ENCODE results near the gene CYS1.
"Not testable (repeated sequence)": the region's sequence is repeated elsewhere in the genome, so short reads cannot be mapped to it uniquely, and the experiment has no call there.

Gene CYS1

DNA sequence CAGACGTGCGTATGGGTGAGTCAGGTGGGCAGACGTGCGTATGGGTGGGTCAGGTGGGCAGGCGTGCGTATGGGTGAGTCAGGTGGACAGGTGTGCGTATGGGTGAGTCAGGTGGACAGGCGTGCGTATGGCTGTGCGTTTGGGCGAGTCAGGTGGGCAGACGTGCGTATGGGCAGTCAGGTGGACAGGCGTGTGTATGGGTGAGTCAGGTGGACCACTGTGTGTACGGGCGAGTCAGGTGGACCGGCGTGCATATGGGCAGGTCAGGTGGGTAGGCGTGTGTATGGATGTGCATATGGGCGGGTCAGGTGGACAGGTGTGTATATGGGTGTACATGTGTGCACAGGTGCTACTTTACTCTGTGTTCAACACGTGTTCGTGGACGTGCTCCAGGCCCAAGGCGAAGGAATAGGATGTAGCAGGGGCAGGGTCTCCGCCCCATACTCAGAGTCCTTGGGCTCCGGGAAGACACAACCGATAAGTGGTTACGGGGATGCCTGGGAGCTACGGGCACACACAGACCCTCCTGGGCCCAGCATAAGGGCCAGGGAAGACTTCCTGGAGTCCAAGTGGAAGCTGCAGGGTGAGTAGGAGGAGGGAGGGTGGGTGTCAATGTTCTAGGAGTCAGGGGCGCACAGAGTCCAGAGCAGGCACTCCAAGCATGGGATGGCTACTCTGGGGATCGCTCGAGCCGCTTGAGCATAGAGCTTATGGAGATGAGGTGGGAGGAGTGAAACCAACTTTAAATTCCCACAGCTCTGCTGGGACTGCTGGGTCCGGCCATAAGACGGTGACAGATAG is 64.0 kb downstream of the CYS1 start:
- TF ChIP-seq, protein P1, sequence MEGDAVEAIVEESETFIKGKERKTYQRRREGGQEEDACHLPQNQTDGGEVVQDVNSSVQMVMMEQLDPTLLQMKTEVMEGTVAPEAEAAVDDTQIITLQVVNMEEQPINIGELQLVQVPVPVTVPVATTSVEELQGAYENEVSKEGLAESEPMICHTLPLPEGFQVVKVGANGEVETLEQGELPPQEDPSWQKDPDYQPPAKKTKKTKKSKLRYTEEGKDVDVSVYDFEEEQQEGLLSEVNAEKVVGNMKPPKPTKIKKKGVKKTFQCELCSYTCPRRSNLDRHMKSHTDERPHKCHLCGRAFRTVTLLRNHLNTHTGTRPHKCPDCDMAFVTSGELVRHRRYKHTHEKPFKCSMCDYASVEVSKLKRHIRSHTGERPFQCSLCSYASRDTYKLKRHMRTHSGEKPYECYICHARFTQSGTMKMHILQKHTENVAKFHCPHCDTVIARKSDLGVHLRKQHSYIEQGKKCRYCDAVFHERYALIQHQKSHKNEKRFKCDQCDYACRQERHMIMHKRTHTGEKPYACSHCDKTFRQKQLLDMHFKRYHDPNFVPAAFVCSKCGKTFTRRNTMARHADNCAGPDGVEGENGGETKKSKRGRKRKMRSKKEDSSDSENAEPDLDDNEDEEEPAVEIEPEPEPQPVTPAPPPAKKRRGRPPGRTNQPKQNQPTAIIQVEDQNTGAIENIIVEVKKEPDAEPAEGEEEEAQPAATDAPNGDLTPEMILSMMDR (IDR thresholded peaks at IDR 0.05; ENCODE audit: borderline replicate concordance, extremely low read depth, low read length, poor library complexity, severe bottlenecking): no peak
- no peak for TF ChIP-seq EZH2 (IDR thresholded peaks at IDR 0.05; ENCODE audit: borderline replicate concordance, low read depth, low read length, severe bottlenecking)
- Histone ChIP-seq H2AFZ (ENCODE audit: low read depth, low read length) (no peak overlapping the region), H3K9ac (ENCODE audit: low read depth, low read length) (no peak overlapping the region), H4K20me1 (ENCODE audit: insufficient read depth, low read length) (no peaks in the 10 kb centered on the region; the same call in 1 of the 2 replicates), H3K27me3 (ENCODE audit: insufficient read depth, low read length, poor library complexity) (no peaks in the 10 kb centered on the region), H3K4me1 (ENCODE audit: insufficient read depth, low read length) (no peaks in the 10 kb centered on the region), H3K79me2 (ENCODE audit: insufficient read depth, low read length) (no peaks in the 10 kb centered on the region), H3K4me3 (ENCODE audit: low read depth in 1 of 2, low read length in 2 of 2) (no peak overlapping the region), H3K36me3 (ENCODE audit: insufficient read depth, low read length) (no peaks in the 10 kb centered on the region), H3K9me3 (ENCODE audit: insufficient read depth, low read length, severe bottlenecking) (peaks cover 5% of the 10 kb centered on the region), H3K27ac (ENCODE audit: low read length) (no peak overlapping the region), H3K4me2 (ENCODE audit: insufficient read depth, low read length) (no peak overlapping the region)
- DNase-seq: no peak
- ATAC-seq (ENCODE audit: insufficient read depth, low read depth): no peak

DNA sequence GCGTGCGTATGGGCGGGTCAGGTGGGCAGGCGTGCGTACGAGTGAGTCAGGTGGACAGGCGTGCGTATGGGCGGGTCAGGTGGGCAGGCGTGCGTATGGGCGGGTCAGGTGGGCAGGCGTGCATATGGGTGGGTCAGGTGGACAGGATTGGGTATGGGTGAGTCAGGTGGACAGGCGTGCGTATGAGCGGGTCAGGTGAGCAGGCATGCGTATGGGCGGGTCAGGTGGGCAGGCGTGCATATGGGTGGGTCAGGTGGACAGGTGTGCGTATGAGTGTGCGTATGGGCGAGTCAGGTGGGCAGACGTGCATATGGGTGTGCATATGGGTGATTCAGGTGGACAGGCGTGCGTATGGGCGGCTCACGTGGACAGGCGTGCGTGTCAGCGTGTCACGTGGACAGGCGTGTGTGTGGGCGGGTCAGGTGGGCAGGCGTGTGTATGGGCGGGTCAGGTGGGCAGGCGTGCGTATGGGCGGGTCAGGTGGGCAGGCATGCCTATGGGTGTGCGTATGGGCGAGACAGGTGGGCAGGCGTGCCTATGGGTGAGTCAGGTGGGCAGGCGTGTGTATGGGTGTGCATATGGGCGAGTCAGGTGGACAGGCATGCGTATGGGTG is 64.7 kb downstream of the CYS1 start:
- DNase-seq; H3K4me1 ChIP-seq (ENCODE audit: insufficient read depth, low read length); H3K27me3 ChIP-seq (ENCODE audit: insufficient read depth, low read length, poor library complexity); ATAC-seq (ENCODE audit: insufficient read depth, low read depth); H3K9ac ChIP-seq (ENCODE audit: low read depth, low read length); H3K79me2 ChIP-seq (ENCODE audit: insufficient read depth, low read length); H3K9me3 ChIP-seq (ENCODE audit: insufficient read depth, low read length, severe bottlenecking); H3K27ac ChIP-seq (ENCODE audit: low read length); H3K36me3 ChIP-seq (ENCODE audit: insufficient read depth, low read length); H2AFZ ChIP-seq (ENCODE audit: low read depth, low read length); H3K4me3 ChIP-seq (ENCODE audit: low read depth in 1 of 2, low read length in 2 of 2); H4K20me1 ChIP-seq (ENCODE audit: insufficient read depth, low read length); H3K4me2 ChIP-seq (ENCODE audit: insufficient read depth, low read length): not testable (repeated sequence)

DNA sequence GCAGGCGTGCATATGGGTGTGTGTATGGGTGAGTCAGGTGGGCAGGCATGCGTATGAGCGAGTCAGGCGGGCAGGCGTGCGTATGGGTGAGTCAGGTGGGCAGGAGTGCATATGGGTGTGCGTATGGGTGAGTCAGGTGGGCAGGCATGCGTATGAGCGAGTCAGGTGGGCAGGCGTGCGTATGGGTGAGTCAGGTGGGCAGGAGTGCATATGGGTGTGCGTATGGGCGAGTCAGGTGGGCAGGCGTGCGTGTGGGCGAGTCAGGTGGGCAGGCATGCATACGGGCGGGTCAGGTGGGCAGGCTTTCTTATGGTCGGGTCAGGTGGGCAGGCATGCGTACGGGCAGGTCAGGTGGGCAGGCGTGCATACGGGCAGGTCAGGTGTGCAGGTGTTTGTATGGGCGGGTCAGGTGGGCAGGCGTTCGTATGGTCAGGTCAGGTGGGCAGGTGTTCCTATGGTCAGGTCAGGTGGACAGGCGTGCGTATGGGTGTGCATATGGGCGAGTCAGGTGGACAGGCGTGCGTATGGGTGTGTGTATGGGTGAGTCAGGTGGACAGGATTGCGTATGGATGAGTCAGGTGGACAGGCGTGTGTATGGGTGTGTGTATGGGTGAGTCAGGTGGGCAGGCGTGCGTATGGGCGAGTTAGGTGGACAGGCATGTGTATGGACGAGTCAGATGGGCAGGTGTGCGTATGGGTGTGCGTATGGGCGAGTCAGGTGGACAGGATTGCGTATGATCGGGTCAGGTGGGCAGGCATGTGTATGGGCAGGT is 65.6 kb downstream of the CYS1 start:
- no peaks in the 10 kb centered on the region for H3K27me3 ChIP-seq (ENCODE audit: insufficient read depth, low read length, poor library complexity)
- ATAC-seq (ENCODE audit: insufficient read depth, low read depth): no peak

DNA sequence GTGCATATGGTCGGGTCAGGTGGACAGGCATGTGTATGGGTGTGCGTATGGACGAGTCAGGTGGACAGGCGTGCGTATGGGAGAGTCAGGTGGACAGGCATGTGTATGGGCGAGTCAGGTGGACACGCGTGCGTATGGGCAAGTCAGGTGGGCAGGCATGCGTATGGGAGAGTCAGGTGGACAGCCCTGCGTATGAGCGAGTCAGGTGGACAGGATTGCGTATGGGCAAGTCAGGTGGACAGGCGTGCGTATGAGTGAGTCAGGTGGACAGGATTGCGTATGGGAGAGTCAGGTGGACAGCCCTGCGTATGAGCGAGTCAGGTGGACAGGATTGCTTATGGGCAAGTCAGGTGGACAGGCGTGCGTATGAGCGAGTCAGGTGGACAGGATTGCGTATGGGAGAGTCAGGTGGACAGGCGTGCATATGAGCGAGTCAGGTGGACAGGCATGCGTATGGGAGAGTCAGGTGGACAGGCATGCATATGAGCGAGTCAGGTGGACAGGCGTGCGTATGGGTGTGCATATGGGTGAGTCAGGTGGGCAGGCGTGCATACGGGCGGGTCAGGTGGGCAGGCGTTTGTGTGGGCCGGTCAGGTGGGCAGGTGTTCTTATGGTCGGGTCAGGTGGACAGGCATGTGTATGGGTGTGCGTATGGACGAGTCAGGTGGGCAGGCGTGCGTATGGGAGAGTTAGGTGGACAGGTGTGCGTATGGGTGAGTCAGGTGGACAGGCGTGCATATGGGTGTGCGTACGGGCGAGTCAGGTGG is 66.4 kb downstream of the CYS1 start:
- H3K27ac ChIP-seq (ENCODE audit: low read length); DNase-seq; H3K36me3 ChIP-seq (ENCODE audit: insufficient read depth, low read length); ATAC-seq (ENCODE audit: insufficient read depth, low read depth); H3K9me3 ChIP-seq (ENCODE audit: insufficient read depth, low read length, severe bottlenecking); H3K4me2 ChIP-seq (ENCODE audit: insufficient read depth, low read length); H3K4me1 ChIP-seq (ENCODE audit: insufficient read depth, low read length); H4K20me1 ChIP-seq (ENCODE audit: insufficient read depth, low read length); H3K27me3 ChIP-seq (ENCODE audit: insufficient read depth, low read length, poor library complexity); H3K4me3 ChIP-seq (ENCODE audit: low read depth in 1 of 2, low read length in 2 of 2); H2AFZ ChIP-seq (ENCODE audit: low read depth, low read length); H3K9ac ChIP-seq (ENCODE audit: low read depth, low read length); H3K79me2 ChIP-seq (ENCODE audit: insufficient read depth, low read length): not testable (repeated sequence)

More for the DNA sequence above, 65.6 kb downstream of the CYS1 start:
- no peaks in the 10 kb centered on the region; the same call in 1 of the 2 replicates for H4K20me1 ChIP-seq (ENCODE audit: insufficient read depth, low read length)
- no peak overlapping the region for H2AFZ ChIP-seq (ENCODE audit: low read depth, low read length)
- H3K9me3 ChIP-seq (ENCODE audit: insufficient read depth, low read length, severe bottlenecking): peaks cover 5% of the 10 kb centered on the region
- no peak overlapping the region for H3K4me2 ChIP-seq (ENCODE audit: insufficient read depth, low read length)
- TF ChIP-seq EZH2 (IDR thresholded peaks at IDR 0.05; ENCODE audit: borderline replicate concordance, low read depth, low read length, severe bottlenecking): no peak
- TF ChIP-seq, protein P1 (IDR thresholded peaks at IDR 0.05; ENCODE audit: borderline replicate concordance, extremely low read depth, low read length, poor library complexity, severe bottlenecking): no peak
- H3K9ac ChIP-seq (ENCODE audit: low read depth, low read length): no peak overlapping the region
- no peak for DNase-seq
- no peaks in the 10 kb centered on the region for H3K79me2 ChIP-seq (ENCODE audit: insufficient read depth, low read length)
- H3K27ac ChIP-seq (ENCODE audit: low read length): no peak overlapping the region
- H3K36me3 ChIP-seq (ENCODE audit: insufficient read depth, low read length): no peaks in the 10 kb centered on the region
- no peaks in the 10 kb centered on the region for H3K4me1 ChIP-seq (ENCODE audit: insufficient read depth, low read length)
- no peak overlapping the region for H3K4me3 ChIP-seq (ENCODE audit: low read depth in 1 of 2, low read length in 2 of 2)

Data from DND-41 (cell line).